ENCODE measurements around the gene THEM4. TPM values are rescaled to one million over a fixed set of nuclear protein-coding genes. Genes with fewer than 3 reads are reported as not detected.

THEM4 gene
- total and polyA plus RNA-seq, 2 donors (not counting 1 experiment from before 2014, with no cell fraction given): 15.0 to 16.1 TPM

DNA sequence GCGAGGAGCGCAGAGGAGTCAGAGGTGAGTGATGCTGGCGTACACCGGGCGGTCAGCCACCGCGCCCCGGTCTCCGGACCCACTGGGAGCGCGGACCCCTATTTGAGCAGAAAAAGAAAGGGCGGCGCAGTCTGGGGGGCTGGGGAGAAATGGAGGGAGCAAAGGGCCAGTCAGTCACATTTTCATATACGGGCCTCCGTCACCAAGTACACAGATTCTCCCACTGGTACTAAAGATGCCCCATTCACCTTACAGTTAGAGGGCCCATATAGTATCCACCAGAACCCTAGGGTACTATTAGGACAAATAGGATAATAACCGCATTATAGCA, 70.3 kb downstream of the THEM4 start:
- Mint-ChIP-seq H3K27ac (peak overlapping the region; percentile 37), H3K9me3 (ENCODE audit: insufficient read depth) (no peaks in the 10 kb centered on the region), H3K27me3 (peaks cover 10% of the 10 kb centered on the region), H3K4me1 (peaks cover 34% of the 10 kb centered on the region), H3K4me3 (peak overlapping the region; percentile 87)
- Histone ChIP-seq H3K9ac (ENCODE audit: low read length) (peak overlapping the region; percentile 65), H3K36me3 (replicated peaks in 1 of 2; ENCODE audit: control extremely low read depth in 1 of 2, control insufficient read depth in 1 of 2, extremely low read depth in 1 of 2, insufficient read depth in 2 of 2, low read length in 1 of 2) (no peaks in the 10 kb centered on the region), H3K4me1 (ENCODE audit: control insufficient read depth in 2 of 2, insufficient read depth in 2 of 2, low read length in 2 of 2) (peaks cover 34 to 41% of the 10 kb centered on the region in 2 donors), H3K4me3 (ENCODE audit: control extremely low read depth in 1 of 5, extremely low read depth in 1 of 5, insufficient read depth in 1 of 5, low read depth in 2 of 5, low read length in 4 of 5) (peak overlapping the region in 4 of 5 experiments; percentile 36 to 56 (median 44)), H3K27ac (ENCODE audit: low read length in 2 of 2) (no peak overlapping the region), H4K20me1 (ENCODE audit: control insufficient read depth, insufficient read depth, low read length, poor library complexity, severe bottlenecking) (no peaks in the 10 kb centered on the region), H3K9me3 (ENCODE audit: control extremely low read depth in 1 of 3, control insufficient read depth in 2 of 3, insufficient read depth in 1 of 3, low read length in 2 of 3) (peaks cover 0 to 11% (median 0%) of the 10 kb centered on the region in 3 donors), H3K79me2 (ENCODE audit: control insufficient read depth, insufficient read depth, low read length) (no peaks in the 10 kb centered on the region), H2AFZ (ENCODE audit: insufficient read depth, low read depth, low read length, poor library complexity, severe bottlenecking) (peak overlapping the region; percentile 69), H3K4me2 (replicated peaks; ENCODE audit: low read depth, low read length, poor library complexity, severe bottlenecking) (peak overlapping the region; percentile 89), H3K27me3 (replicated peaks in 1 of 4; ENCODE audit: control extremely low read depth in 1 of 4, control insufficient read depth in 3 of 4, insufficient read depth in 4 of 4, low read length in 3 of 4) (peaks cover 0 to 20% (median 7%) of the 10 kb centered on the region in 4 experiments)
- TF ChIP-seq EZH2 (IDR thresholded peaks at IDR 0.05; ENCODE audit: borderline replicate concordance, insufficient read depth, low read depth, low read length, poor library complexity, severe bottlenecking): no peak
- no peak for TF ChIP-seq CTCF (IDR thresholded peaks at IDR 0.05)
- intact Hi-C loops (cut with micrococcal nuclease): loop anchor here (2.0 to 10.0 kb wide), 4 partner anchors 114 to 557 kb away; partner anchors contain the start of genes POGZ, PSMB4, RIIAD1 and ZNF687
- DNase-seq: no peak
- no peak for ATAC-seq (ENCODE audit: low read depth)
- ChIA-PET POLR2A (no interaction called here), CTCF (interaction anchor here (2.3 kb wide), 1 partner anchor 245 kb away, joined by 10 read pairs; no protein-coding TSS in a partner anchor)
- WGBS (ENCODE audit: insufficient coverage): 21% methylated on average over 9 of the region's 16 CpGs

All from B cell (primary cell).